ENCODE results near the gene TBX21.

TBX21 gene

GRCh38 chr17:47714773-47715396 lies 18.2 kb upstream of the TBX21 start:
- DNase-seq (ENCODE audit: low read depth in 2 of 2) = no peak

DNA sequence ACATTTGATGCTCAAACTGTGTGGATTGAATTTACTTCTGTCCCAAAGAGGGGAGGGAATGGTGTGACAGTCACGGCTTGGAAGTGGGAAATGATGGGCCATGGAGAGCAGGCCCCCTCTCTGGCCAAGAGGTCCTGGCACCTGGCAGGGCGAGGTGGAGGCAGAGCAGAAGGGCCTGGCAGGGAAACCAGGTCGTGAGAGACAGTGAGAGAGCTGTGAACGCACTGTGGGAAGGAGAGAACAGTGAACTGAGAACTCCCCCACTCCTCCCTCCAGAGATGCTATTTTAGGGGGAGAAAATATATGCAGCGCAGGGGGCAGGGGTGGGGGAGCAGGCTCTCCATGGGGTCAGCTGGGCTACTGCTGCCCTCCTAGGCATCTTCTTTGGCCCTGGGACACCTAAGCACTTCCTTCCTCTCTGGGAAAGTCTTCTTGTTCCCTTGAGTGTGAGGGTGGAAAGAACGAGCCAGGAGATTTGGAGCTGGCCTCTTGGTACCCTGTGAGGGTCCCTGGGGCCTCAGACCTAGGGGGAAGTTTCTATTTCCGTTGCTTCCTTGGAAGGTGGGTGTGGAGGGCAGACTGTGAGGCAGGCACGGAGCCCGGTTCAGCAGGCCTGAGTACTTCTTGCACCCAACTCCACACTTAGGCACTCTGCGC lies 17.2 kb upstream of the TBX21 start:
- DNase-seq (ENCODE audit: low read depth in 2 of 2) = no peak

DNA sequence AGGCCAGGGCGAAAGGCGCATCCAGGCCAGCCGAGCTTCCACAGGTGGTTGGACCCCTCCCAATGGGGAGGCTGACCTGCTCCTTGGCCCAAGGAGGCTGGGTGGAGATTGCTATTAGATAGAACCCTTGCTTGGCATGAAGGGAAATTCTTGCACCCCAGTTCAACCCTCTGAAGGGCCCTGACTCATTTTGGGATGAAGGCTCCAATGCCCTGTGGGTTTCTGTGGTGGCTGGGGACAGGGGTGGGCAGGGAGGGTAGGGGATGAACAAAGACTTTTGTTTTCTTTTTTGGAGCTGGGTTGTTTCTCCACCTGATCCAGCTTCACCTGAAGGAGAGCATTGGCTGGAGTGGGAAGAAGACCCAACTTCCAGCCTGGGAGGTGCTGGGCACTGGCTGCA lies 16.7 kb upstream of the TBX21 start:
- DNase-seq (ENCODE audit: low read depth in 2 of 2) = no peak

- DNase-seq (ENCODE audit: low read depth in 2 of 2) = no peak
These were observed 15.8 kb upstream of the TBX21 start for GRCh38 chr17:47717261-47717697.

DNA sequence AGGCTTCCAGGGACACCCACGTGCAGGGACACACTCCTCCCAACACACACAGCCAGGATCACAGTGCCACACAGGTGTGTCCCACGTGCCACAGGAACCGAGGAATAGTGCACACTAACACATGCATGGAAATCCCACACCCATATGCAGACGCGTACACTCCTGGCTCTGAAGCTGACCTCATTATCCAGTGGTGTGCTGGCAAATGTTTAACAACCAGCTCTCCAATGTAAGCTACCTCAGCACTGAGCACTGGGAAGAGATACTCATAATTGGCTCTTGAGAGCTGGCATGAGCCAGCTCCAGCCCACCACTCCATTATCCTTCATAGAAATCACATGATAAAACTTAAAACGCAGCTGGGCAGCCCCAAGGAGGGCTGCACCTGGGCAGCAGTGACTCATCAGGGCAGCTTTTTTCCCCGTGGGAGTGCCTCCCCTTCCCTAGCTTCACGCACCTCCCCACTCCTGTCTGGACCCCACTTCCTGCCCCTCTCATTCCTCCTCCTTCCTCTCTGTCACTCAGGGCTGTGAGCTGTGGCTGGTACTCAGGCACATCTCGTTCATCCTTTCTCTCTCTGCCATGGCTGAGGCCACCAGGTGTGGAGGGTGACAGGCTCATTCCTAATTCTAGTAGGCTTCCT lies 14.9 kb upstream of the TBX21 start:
- DNase-seq (ENCODE audit: low read depth in 2 of 2) = no peak

- DNase-seq (ENCODE audit: low read depth in 2 of 2) = no peak
These were observed 14.2 kb upstream of the TBX21 start for GRCh38 chr17:47718634-47719405.

GRCh38 chr17:47719411-47720152 lies 13.5 kb upstream of the TBX21 start:
- peak; percentile 65 to 69 for DNase-seq (ENCODE audit: low read depth in 2 of 2)

GRCh38 chr17:47720196-47720595 lies 12.8 kb upstream of the TBX21 start:
- no peak for DNase-seq (ENCODE audit: low read depth in 2 of 2)

- peak; percentile 94 to 97 for DNase-seq (ENCODE audit: low read depth in 2 of 2)
These were observed 12.1 kb upstream of the TBX21 start for GRCh38 chr17:47720754-47721533.

GRCh38 chr17:47721725-47722124 lies 11.3 kb upstream of the TBX21 start:
- no peak for DNase-seq (ENCODE audit: low read depth in 2 of 2)

GRCh38 chr17:47724705-47725104 lies 8.3 kb upstream of the TBX21 start:
- no peak for DNase-seq (ENCODE audit: low read depth in 2 of 2)

DNA sequence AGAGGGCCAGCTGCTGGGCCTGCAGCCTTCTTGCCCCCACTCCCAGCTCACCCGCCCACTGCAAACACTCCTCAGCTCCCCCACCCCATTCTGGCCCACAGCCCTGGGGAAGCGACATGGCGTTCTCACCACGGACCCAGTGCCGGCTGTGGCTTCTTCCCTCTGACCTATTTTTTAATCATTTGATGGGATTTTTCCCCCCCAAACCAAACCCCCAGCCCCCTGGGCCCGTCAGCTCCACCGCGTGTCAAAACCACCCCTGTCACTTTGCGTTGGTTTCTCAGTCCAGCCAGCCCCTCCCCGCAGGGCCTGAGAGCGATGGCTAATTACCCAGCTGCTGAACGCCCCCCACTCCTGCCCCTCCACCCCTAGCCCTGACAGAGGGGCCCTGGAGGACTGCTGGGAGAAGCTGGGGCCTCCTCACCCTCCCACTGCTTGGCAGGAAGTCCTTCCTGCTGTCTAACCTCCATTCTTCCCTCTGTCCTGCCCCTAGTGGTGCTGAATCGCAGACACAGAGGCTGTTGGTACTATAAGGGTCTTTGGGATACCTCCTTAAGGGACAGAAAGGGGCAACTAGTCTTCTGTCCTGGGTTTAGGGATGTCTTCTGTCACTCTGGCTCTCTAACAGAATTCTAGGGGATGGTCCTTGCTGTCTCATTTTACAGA lies 7.5 kb upstream of the TBX21 start:
- no peak for DNase-seq (ENCODE audit: low read depth in 2 of 2)

- DNase-seq (ENCODE audit: low read depth in 2 of 2) = no peak
These were observed 6.0 kb upstream of the TBX21 start for GRCh38 chr17:47726796-47727703.

DNA sequence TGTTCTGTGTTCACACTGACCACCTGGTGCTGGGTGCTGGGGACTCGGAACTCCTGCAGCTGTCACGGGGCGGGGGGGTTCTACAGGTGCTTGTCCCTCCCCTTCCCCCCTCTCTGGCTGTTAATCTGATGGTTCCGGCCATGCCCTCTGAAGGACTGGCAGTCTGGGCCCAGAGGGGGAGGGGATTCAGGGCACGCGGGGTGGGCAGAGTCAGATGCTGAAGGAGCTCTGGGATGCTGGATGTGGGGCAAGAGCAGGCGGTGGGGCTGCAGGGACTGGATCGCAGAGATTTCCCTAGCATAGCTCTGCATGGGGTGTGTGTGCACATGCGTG lies 5.4 kb upstream of the TBX21 start:
- DNase-seq (ENCODE audit: low read depth in 2 of 2) = no peak

GRCh38 chr17:47728214-47728877 lies 4.7 kb upstream of the TBX21 start:
- no peak for DNase-seq (ENCODE audit: low read depth in 2 of 2)

- no peak for DNase-seq (ENCODE audit: low read depth in 2 of 2)
These were observed 3.6 kb upstream of the TBX21 start for GRCh38 chr17:47729476-47729875.

- no peak for DNase-seq (ENCODE audit: low read depth in 2 of 2)
These were observed 2.4 kb upstream of the TBX21 start for GRCh38 chr17:47730681-47731080.

GRCh38 chr17:47731396-47731795 lies 1.6 kb upstream of the TBX21 start:
- DNase-seq (ENCODE audit: low read depth in 2 of 2) = no peak
